H1 (cell line): ENCODE results near the gene IL1RAPL1. TPM values are rescaled to one million over a fixed set of nuclear protein-coding genes. Genes with fewer than 3 reads are reported as not detected.

Source experiments
- RNF2 ChIP-seq: fragments of 200-900, 300-1000 bp; sonication (generic); IDR thresholded peaks from 2 replicates; pipeline ENCODE4 v1.7.1; 2016; ENCODE audit warnings: borderline replicate concordance, low read depth, mild to moderate bottlenecking, antibody characterized with exemption, low read length; ENCODE audit not compliant: poor library complexity, severe bottlenecking; ENCODE audit errors: missing control alignments
- polyA plus RNA-seq, 7 experiments: library from polyadenylated mRNA; depleted of rRNA in 3 of 7; stranded (reverse) in 5 of 7; unstranded in 2 of 7; fragments of >200 nt in 5 of 7; fragments of 200-250 nt in 2 of 7; gene quantifications; 1 replicate in 5 of 7; 2 replicates in 1 of 7; 4 replicates in 1 of 7; pipeline versions ENCODE4 v1.2.1 to v1.2.3, GENCODE V29; 2011 to 2013; ENCODE audit warnings: missing spikeins in 2 of 7, mixed read lengths in 2 of 7
- total RNA-seq: library from RNA; stranded (reverse); fragmentation: NEBNext Ultra II Directional; extraction: Animal tissue kit (Norgen Biotek cat#: 25700); gene quantifications from 2 replicates; pipeline ENCODE4 v1.2.1, GENCODE V29; 2021

The IL1RAPL1 gene
- total and polyA plus RNA-seq, 2 of the 8 experiments (the other 6 are each of a cell fraction or from before 2014, with no cell fraction given), result 0.11 to 0.35 TPM

GRCh38 chrX:29726811-29727210, 1139.6 kb downstream of the IL1RAPL1 start (continued):
- no peak for TF ChIP-seq RNF2
